Neutrophil (primary cell): ENCODE data around the gene CCDC190.
"Not testable (repeated sequence)": the region's sequence is repeated elsewhere in the genome, so short reads cannot be mapped to it uniquely, and the experiment has no call there.

Experiments
- H3K27ac ChIP-seq: fragments of 200-600 bp; sonication (generic); 2 replicates; pipeline ENCODE4 v1.5.1; 2016; ENCODE audit warnings: mild to moderate bottlenecking, moderate library complexity
- H3K27me3 ChIP-seq: fragments of 200-600 bp; sonication (generic); 2 replicates; pipeline ENCODE4 v1.6.0; 2016; ENCODE audit warnings: mild to moderate bottlenecking
- H3K36me3 ChIP-seq: fragments of 200-600 bp; sonication (generic); 2 replicates; pipeline ENCODE4 v1.5.1; 2017
- H3K4me1 ChIP-seq, 2 experiments: fragments of 200-600 bp in 1 of 2; sonication (generic) in 1 of 2; 1 replicate in 1 of 2; 2 replicates in 1 of 2; pipeline versions ENCODE4 v1.5.1 to v1.6.1; 2013 to 2016; ENCODE audit warnings: low read depth in 1 of 2, low read length in 1 of 2, mild to moderate bottlenecking in 1 of 2, moderate library complexity in 1 of 2; ENCODE audit not compliant: control insufficient read depth in 1 of 2, insufficient read depth in 1 of 2
- H3K4me3 ChIP-seq, 2 experiments: fragments of 200-600 bp in 1 of 2; sonication (generic) in 1 of 2; 1 replicate in 1 of 2; 2 replicates in 1 of 2; pipeline ENCODE4 v1.5.1; 2013 to 2016; ENCODE audit warnings: low read depth in 1 of 2, low read length in 1 of 2, mild to moderate bottlenecking in 1 of 2, moderate library complexity in 1 of 2
- H3K9me3 ChIP-seq: fragments of 200-600 bp; sonication (generic); 2 replicates; pipeline ENCODE4 v1.5.1; 2016

CCDC190 gene

GRCh38 chr1:162807503-162807902 is 53.5 kb downstream of the CCDC190 start:
- H3K27me3 ChIP-seq, H3K27ac ChIP-seq, H3K4me1 ChIP-seq, H3K9me3 ChIP-seq, H3K4me3 ChIP-seq: not testable (repeated sequence)
- peaks cover 23% of the 10 kb centered on the region for H3K36me3 ChIP-seq
